Inflammatory macrophage treated with lipopolysaccharide for 4 hours (primary cell): Measurements from ENCODE around the gene HORMAD2.
A peak's percentile ranks its signal among the peaks of the same experiment; 100 is the strongest.

Source experiments
- DNase-seq: peaks from one replicate; pipeline ENCODE4 v3.0.0-alpha.2; 2020

HORMAD2 gene

GRCh38 chr22:30115705-30116104 is 35.4 kb downstream of the HORMAD2 start:
- no peak for DNase-seq

DNA sequence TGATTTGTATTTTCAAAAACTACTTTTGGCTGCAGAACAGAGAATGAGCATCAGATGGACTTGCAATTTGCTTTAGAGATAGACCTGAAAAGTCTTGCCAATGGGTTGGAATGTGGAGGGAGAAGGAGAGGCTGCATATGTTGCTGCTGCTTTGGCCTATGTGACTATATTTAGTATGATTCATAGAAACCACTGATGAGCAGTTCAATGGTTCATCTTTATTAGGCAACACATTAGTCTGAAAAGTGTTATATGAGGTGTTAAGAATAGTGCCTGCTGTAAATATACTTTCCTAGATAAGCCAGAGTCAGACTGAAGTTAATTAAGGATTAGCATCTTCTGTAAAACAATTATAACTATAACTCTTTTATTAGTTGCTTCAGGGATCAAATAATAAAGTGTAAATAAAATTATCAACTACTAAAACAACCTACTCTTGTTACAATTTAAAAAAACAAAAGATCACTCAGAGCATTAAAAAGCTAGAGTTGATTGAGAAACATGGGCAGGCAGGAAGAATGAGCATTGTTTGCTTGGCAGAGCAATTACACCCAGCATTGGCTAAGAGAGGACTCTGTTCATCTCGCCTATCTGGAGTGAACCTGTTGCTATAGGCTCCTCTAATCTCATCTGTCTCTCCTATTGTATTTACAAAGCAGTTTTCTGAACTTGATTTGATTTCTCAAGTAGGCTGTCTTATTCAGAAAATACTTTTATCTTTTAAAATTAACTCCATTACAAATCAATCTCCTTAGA is 36.3 kb downstream of the HORMAD2 start:
- DNase-seq: peak; percentile 46

GRCh38 chr22:30117256-30117655 is 37.0 kb downstream of the HORMAD2 start:
- no peak for DNase-seq

DNA sequence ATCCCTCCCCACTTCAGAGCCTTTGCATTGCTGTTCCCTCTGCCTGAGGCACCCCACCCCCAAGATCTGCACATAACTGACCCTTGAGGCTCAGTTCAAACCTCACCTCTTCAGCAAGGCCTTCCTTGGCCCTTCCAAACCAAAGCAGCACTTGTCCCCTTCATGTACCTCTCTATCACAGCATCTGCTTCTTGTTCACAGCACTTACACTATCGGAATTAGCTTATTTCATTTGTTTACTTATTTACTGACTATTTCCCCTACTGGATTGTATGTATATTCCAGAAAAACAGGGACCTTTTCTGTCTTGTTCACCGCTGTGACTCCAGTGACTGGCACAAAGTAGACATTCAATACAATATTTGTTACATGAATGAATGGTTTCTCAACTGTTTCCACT is 38.0 kb downstream of the HORMAD2 start:
- DNase-seq: no peak

- no peak for DNase-seq
Measured at GRCh38 chr22:30121960-30122359, 41.7 kb downstream of the HORMAD2 start.

DNA sequence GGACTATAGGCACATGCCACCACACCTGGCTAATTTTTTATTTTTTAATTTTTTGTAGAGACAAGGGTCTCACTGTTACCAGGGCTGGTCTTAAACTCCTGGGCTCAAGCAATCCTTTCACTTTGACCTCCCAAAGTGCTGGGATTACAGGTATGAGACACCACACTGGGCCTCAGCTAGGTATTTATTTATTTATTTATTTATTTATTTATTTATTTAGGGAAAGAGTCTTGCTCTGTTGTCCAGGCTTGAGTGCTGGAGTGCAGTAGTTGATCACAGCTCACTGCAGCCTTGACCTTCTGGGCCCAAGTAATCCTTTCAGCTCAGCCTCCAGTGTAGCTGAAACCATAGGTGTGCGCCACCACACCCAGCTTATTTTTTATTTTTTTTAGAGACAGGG is 43.2 kb downstream of the HORMAD2 start:
- no peak for DNase-seq

DNA sequence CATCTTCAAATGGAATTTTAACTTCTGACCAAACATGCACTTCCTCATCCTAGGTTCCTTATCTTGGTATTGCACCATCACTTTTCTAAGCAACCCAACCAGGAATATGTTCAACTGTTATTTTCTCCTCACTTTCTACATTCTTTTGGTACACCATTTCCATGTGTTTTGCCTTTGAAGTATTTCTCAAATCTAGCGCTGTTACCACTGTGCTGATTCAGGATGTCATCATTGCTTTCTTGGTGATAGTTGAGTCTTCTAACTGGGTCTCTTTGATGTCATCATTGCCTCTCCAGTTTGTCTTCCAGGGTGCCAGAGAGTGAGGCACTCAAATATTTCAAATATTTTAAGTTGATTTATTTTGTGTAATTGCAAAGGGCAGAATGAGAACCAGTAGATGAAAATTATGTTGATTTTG is 47.5 kb downstream of the HORMAD2 start:
- DNase-seq: peak; percentile 32

GRCh38 chr22:30128511-30128910 is 48.2 kb downstream of the HORMAD2 start:
- no peak for DNase-seq

GRCh38 chr22:30129636-30130035 is 49.4 kb downstream of the HORMAD2 start:
- DNase-seq: no peak

- no peak for DNase-seq
Measured at GRCh38 chr22:30132290-30132996, 52.2 kb downstream of the HORMAD2 start.

GRCh38 chr22:30140414-30140813 is 60.1 kb downstream of the HORMAD2 start:
- no peak for DNase-seq

DNA sequence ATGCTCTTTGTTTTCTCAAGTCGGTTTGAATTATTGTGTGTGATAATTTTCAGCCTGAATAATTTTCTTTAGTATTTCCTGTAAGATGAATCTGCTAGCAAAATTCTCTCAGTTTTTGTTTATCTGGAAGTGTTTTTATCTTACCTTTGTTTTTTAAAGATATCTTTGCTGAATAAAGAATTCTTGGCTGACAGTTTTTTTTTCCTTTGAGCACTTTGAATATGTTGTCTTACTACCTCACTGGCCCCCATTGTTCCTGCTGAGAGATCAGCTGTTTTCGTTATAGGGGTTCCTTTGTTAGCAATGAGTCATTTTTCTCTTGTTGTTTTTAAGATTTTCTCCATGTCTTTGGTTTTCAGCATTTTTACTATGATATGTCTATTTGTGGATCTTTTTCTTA is 63.0 kb downstream of the HORMAD2 start:
- DNase-seq: no peak

- DNase-seq: no peak
Measured at GRCh38 chr22:30144391-30144790, 64.1 kb downstream of the HORMAD2 start.

DNA sequence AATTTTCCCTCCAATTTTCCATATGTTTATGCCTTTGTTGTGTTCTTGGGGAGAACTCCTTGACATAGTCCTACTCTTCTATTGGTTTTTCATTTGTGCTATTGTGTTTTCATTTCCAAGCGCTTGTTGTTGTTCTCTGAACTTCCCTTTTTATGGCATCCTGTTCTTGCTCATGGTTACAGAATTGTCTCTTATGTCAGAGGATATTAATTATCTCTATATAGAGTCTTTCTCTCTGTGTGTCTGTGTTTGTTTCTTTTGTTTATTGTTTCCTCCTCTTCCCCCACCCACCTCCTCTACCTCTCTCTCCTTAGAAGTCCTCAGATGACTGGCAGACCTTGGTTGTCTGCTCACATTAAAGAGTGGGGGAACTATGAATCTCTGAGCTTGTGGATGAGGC is 69.9 kb downstream of the HORMAD2 start:
- DNase-seq: peak; percentile 47

DNA sequence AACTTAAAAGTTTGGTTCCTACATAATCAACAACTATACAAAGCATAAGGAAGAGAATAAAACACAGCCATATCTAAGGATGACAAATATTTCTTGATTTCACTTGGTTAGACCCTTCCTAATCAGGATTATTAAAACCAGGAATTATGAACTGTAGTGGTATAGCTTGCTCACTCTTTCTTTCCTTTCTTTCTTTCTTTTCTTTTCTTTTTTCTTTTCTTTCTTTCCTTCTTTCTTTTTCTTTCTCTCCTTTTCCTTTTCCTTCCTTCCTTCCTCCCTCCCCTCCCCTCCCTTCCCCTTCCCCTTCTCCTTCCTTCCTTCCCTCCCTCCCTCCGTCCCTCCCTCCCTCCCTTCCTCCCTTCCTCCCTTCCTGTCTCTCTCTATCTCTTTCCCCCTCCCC is 78.0 kb downstream of the HORMAD2 start:
- no peak for DNase-seq

- no peak for DNase-seq
Measured at GRCh38 chr22:30158744-30159500, 78.7 kb downstream of the HORMAD2 start.

GRCh38 chr22:30159561-30160353 is 79.5 kb downstream of the HORMAD2 start:
- DNase-seq: no peak

GRCh38 chr22:30161051-30161469 is 80.8 kb downstream of the HORMAD2 start:
- no peak for DNase-seq

GRCh38 chr22:30167296-30167695 is 87.0 kb downstream of the HORMAD2 start:
- no peak for DNase-seq

DNA sequence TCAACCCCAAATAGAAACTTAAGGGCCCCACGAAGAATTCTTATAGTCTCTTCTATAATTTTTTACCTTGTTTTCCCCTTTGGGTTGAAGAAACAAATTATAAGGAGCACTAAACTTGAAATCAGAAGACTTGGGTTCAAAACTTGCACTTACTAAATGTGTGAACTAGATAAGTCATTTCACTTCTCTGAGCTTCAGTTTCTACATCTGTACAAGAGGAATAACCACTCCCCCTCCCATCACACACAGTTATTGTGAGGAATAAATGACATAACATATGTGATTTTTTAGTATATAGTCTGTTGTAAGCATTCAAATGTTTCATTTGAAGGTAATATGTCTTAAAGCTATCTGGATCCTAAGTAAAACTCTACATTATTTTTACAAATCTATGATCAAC is 87.5 kb downstream of the HORMAD2 start:
- DNase-seq: no peak

DNA sequence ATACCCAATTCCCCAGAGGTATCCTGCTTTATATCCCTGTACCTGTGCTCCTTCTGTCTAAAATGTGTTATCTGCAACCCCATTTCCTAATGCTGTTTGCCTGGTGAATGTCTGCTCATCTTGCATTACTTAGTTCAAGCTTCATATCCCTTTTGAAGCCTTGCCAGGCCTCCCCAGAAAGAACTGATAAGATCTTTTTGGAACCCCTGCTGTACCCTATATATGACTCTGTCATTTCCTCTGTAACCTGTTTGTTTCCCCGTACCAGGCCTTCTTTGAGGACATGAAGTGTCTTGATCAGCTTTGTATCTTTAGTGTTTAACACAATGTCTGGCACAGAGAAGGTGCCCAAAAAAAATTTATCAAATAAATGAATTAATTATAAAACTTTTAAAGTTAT is 88.7 kb downstream of the HORMAD2 start:
- DNase-seq: no peak

GRCh38 chr22:30170129-30170528 is 89.9 kb downstream of the HORMAD2 start:
- DNase-seq: no peak

DNA sequence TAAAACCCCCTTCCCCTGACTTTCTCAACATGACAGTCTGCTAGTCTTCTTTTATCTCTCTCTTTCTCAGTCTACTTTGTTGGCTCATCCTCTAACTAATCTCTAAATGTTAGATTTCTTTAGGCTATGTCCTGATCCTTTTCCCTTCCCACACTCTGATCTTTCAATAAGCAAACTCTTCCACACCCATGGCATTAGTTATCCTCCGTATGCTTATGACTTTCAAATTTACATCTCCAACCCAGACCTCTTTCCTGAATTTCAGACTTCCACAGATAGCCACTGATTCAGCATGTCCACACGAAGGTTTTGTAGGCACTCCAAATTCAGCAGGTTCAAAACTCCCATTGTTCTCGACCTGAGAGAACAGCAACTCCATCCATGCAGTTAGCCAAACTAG is 90.7 kb downstream of the HORMAD2 start:
- no peak for DNase-seq
